ENCODE data around the gene PAX4. TPM values are rescaled to one million over a fixed set of nuclear protein-coding genes. Genes with fewer than 3 reads are reported as not detected.

The PAX4 gene
- total RNA-seq, 2 donors from 2014 or later: not detected

DNA sequence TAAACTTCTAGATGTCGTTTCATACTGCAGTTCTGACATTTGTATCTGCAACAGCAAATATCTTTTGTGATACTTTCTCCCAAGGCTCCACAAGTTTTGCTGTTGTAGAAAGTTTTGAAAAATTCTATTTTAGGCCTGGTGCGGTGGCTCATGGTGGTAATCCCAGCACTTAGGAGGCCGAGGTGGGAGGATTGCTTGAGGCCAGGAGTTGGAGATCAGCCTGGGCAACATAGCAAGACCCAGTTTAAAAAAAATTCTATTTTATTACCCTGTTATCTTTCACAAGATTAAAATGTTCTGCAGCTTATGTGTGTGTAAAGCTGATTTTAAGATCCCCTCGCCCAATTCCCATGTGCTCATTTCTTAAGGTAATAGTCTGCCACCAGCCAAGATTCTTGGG is 35.5 kb upstream of the PAX4 start:
- intact Hi-C loops (cut with DNase I): no loop called here
- Histone ChIP-seq H3K36me3 (replicated peaks in 1 of 2; ENCODE audit: insufficient read depth in 1 of 2, low read depth in 2 of 2) (no peaks in the 10 kb centered on the region), H3K27me3 (no peaks in the 10 kb centered on the region), H3K9me3 (no peaks in the 10 kb centered on the region), H3K27ac (peak overlapping the region in 1 of 4 donors; percentile 12), H3K4me1 (peaks cover 73% of the 10 kb centered on the region), H3K4me3 (peak overlapping the region in 1 of 2 donors; percentile 43)
- 43 to 49% methylated on average over 4 of the region's 4 CpGs for WGBS, 2 donors
- no peak for ATAC-seq
- DNase-seq: no peak
- TF ChIP-seq POLR2A (IDR thresholded peaks at IDR 0.05) (no peak), CTCF (IDR thresholded peaks at IDR 0.05) (no peak)

GRCh38 chr7:127652333-127653248 is 34.6 kb upstream of the PAX4 start:
- Histone ChIP-seq H3K27ac (peak overlapping the region; percentile 80 to 97 (median 90)), H3K36me3 (replicated peaks in 1 of 2; ENCODE audit: insufficient read depth in 1 of 2, low read depth in 2 of 2) (no peaks in the 10 kb centered on the region), H3K4me3 (peak overlapping the region; percentile 43 to 77), H3K4me1 (peaks cover 66% of the 10 kb centered on the region), H3K27me3 (no peaks in the 10 kb centered on the region), H3K9me3 (no peaks in the 10 kb centered on the region)
- DNase-seq: peak; percentile 18 to 32 (median 24)
- ATAC-seq: no peak
- WGBS, 2 donors: 1% methylated on average over 34 to 38 of the region's 38 CpGs
- no peak for TF ChIP-seq POLR2A (IDR thresholded peaks at IDR 0.05)
- no peak for TF ChIP-seq CTCF (IDR thresholded peaks at IDR 0.05)
- intact Hi-C loops (cut with DNase I): no loop called here

DNA sequence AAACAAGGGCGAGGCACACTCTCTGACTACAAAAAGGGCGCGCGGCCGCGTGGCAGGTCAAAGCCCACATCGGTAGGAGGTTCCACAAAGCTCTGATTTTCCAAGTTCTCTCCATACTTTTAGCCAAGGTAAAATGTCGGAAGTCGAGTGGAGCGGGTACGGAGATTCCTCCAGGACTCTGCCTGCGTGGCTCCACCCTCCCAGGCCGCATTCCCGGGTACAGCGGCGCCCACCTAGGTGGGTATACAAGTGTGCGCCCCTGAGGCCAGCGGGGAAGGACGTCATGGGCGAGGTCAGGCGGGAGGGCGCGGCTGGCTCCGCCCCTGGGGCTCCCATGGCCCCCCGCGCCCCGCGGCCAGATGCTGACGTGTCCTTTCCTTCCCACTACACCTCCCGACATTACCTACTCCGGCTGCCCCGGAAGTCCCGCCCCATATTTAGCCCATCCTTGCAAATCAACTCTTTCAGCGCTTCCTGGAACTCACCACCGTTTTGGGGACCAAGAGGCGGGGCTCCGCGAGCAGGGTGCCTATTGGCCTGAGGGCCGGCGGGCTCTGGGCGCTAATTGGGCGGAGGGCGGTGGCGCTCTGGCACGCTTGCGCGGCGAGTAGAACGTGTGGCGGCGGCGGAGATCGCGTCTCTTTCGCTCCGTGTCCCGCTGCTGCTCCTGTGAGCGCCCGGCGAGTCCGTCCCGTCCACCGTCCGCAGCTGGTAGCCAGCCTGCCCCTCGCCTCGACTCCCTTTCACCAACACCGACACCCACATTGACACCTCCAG is 33.8 kb upstream of the PAX4 start, which contains the start of gene SND1:
SND1 (plus strand) TSS at position 639 of the 777 bp plus-strand sequence. CDS start 180 bp downstream, outside the sequence.
- no peaks in the 10 kb centered on the region for H3K27me3 ChIP-seq
- ATAC-seq (peak; percentile 96), DNase-seq (peak; percentile 100)
- H3K9me3 ChIP-seq: no peaks in the 10 kb centered on the region
- H3K4me3 ChIP-seq: peak within 1 kb of the TSS; percentile 43 to 77
- intact Hi-C loops (cut with DNase I): no loop called here
- H3K4me1 ChIP-seq: peaks cover 58% of the 10 kb centered on the region
- no peaks in the 10 kb centered on the region for H3K36me3 ChIP-seq (replicated peaks in 1 of 2; ENCODE audit: insufficient read depth in 1 of 2, low read depth in 2 of 2)
- TF ChIP-seq POLR2A (IDR thresholded peaks at IDR 0.05) (peak; percentile 90 to 98 (median 98)), CTCF (IDR thresholded peaks at IDR 0.05) (peak in 2 of 7 experiments; percentile 19 to 26)
- 0% methylated on average over 47 to 53 of the region's 67 CpGs for WGBS, 2 donors
- peak within 1 kb of the TSS; percentile 96 to 99 (median 97) for H3K27ac ChIP-seq

GRCh38 chr7:127650847-127651555 is 33.1 kb upstream of the PAX4 start:
- Histone ChIP-seq H3K27ac (peak overlapping the region; percentile 96 to 99 (median 97)), H3K4me1 (peaks cover 50% of the 10 kb centered on the region), H3K4me3 (peak overlapping the region in 1 of 2 donors; percentile 70), H3K9me3 (no peaks in the 10 kb centered on the region), H3K27me3 (no peaks in the 10 kb centered on the region), H3K36me3 (replicated peaks in 1 of 2; ENCODE audit: insufficient read depth in 1 of 2, low read depth in 2 of 2) (no peaks in the 10 kb centered on the region)
- ATAC-seq (peak; percentile 11), DNase-seq (peak in 1 of 4 donors; percentile 24)
- intact Hi-C loops (cut with DNase I): no loop called here
- TF ChIP-seq POLR2A (IDR thresholded peaks at IDR 0.05) (no peak), CTCF (IDR thresholded peaks at IDR 0.05) (no peak)
- WGBS, 2 donors: 52 to 58% methylated on average over 27 to 28 of the region's 29 CpGs
